ENCODE data around the gene NCEH1.

Gene NCEH1

GRCh38 chr3:172612871-172613678 lies 97.8 kb downstream of the NCEH1 start:
- H3K4me3 ChIP-seq (ENCODE audit: low read depth, low read length) = no peak overlapping the region
- ChIA-PET CTCF (interaction anchor here (0.6 to 2.6 kb wide), 5 partner anchors 8 to 54 kb away, joined by 3 to 17 read pairs (median 4); no protein-coding TSS in a partner anchor), POLR2A (no interaction called here)
- no peak for DNase-seq (ENCODE audit: low read depth, low spot score)
- TF ChIP-seq CTCF (IDR thresholded peaks at IDR 0.05; ENCODE audit: insufficient read depth, low read length, missing control alignments) = no peak

- no peak overlapping the region for H3K4me3 ChIP-seq (ENCODE audit: low read depth, low read length)
- CTCF ChIA-PET = interaction anchor here (1.0 to 8.1 kb wide), 6 partner anchors 11 to 58 kb away, joined by 3 to 86 read pairs (median 12); no protein-coding TSS in a partner anchor
- no peak for TF ChIP-seq CTCF (IDR thresholded peaks at IDR 0.05; ENCODE audit: insufficient read depth, low read length, missing control alignments)
- POLR2A ChIA-PET = no interaction called here
- no peak for DNase-seq (ENCODE audit: low read depth, low spot score)
These were observed 101.1 kb downstream of the NCEH1 start for GRCh38 chr3:172609750-172610149.

GRCh38 chr3:172608575-172608974 lies 102.3 kb downstream of the NCEH1 start:
- POLR2A ChIA-PET = no interaction called here
- CTCF ChIA-PET = interaction anchor here (0.9 to 8.1 kb wide), 5 partner anchors 14 to 59 kb away, joined by 3 to 86 read pairs (median 15); no protein-coding TSS in a partner anchor
- no peak for DNase-seq (ENCODE audit: low read depth, low spot score)

GRCh38 chr3:172607305-172608121 lies 103.4 kb downstream of the NCEH1 start:
- peak; percentile 52 for DNase-seq (ENCODE audit: low read depth, low spot score)
- CTCF ChIA-PET = interaction anchor here (1.1 to 8.1 kb wide), 6 partner anchors 12 to 66 kb away, joined by 3 to 86 read pairs (median 13); no protein-coding TSS in a partner anchor
- POLR2A ChIA-PET = interaction anchor here (1.4 kb wide), 1 partner anchor 18 kb away, joined by 4 read pairs; no protein-coding TSS in a partner anchor
- no peak for TF ChIP-seq CTCF (IDR thresholded peaks at IDR 0.05; ENCODE audit: insufficient read depth, low read length, missing control alignments)
- no peak overlapping the region for H3K4me3 ChIP-seq (ENCODE audit: low read depth, low read length)

More at GRCh38 chr3:172608575-172608974, 102.3 kb downstream of the NCEH1 start:
- TF ChIP-seq CTCF (IDR thresholded peaks at IDR 0.05; ENCODE audit: insufficient read depth, low read length, missing control alignments) = no peak
- no peak overlapping the region for H3K4me3 ChIP-seq (ENCODE audit: low read depth, low read length)

- CTCF ChIA-PET = interaction anchor here (0.6 to 8.1 kb wide), 5 partner anchors 11 to 116 kb away, joined by 3 to 86 read pairs (median 11); no protein-coding TSS in a partner anchor
- TF ChIP-seq CTCF (IDR thresholded peaks at IDR 0.05; ENCODE audit: insufficient read depth, low read length, missing control alignments) = no peak
- DNase-seq (ENCODE audit: low read depth, low spot score) = no peak
- POLR2A ChIA-PET = no interaction called here
- no peak overlapping the region for H3K4me3 ChIP-seq (ENCODE audit: low read depth, low read length)
These were observed 104.8 kb downstream of the NCEH1 start for GRCh38 chr3:172606021-172606420.
